ENCODE results near the gene EIF2B4.
A peak's percentile ranks its signal among the peaks of the same experiment; 100 is the strongest.

The EIF2B4 gene

GRCh38 chr2:27380626-27381545 lies 10.7 kb upstream of the EIF2B4 start, which contains the start of gene ZNF513 (continued):
- TF ChIP-seq ZSCAN30 (tag by site-specific recombination; IDR thresholded peaks at IDR 0.05) (0 out of 2 replicates have a peak, but pooled peaks have one; percentile 37), ZNF132 (tag by site-specific recombination; IDR thresholded peaks at IDR 0.05; ENCODE audit: borderline replicate concordance) (no peak), ZNF513 (tag by site-specific recombination; IDR thresholded peaks at IDR 0.05) (no peak), ZNF121 (tag by site-specific recombination; IDR thresholded peaks at IDR 0.05) (no peak), GFI1B (tag by site-specific recombination; IDR thresholded peaks at IDR 0.05) (no peak), PRDM1 (tag by site-specific recombination; IDR thresholded peaks at IDR 0.05) (no peak), ZNF529 (tag by site-specific recombination; IDR thresholded peaks at IDR 0.05; ENCODE audit: insufficient replicate concordance) (no peak), ZNF473 (tag by site-specific recombination; IDR thresholded peaks at IDR 0.05) (no peak), AEBP2 (tag by site-specific recombination; IDR thresholded peaks at IDR 0.05; ENCODE audit: borderline replicate concordance) (no peak), ZNF629 (tag by site-specific recombination; IDR thresholded peaks at IDR 0.05) (peak; percentile 64), ZNF548 (tag by site-specific recombination; IDR thresholded peaks at IDR 0.05) (no peak), ZNF398 (tag by site-specific recombination; IDR thresholded peaks at IDR 0.05) (no peak), KLF1 (tag by site-specific recombination; IDR thresholded peaks at IDR 0.05) (no peak), SP2 (tag by site-specific recombination; IDR thresholded peaks at IDR 0.05) (peak; percentile 88), ZNF585B (tag by site-specific recombination; IDR thresholded peaks at IDR 0.05) (no peak), ZNF16 (tag by site-specific recombination; IDR thresholded peaks at IDR 0.05; ENCODE audit: low read depth) (no peak), ZNF248 (tag by site-specific recombination; IDR thresholded peaks at IDR 0.05) (no peak), GLI4 (tag by site-specific recombination; IDR thresholded peaks at IDR 0.05) (no peak), ZNF10 (tag by site-specific recombination; IDR thresholded peaks at IDR 0.05) (no peak), ZNF157 (tag by site-specific recombination; IDR thresholded peaks at IDR 0.05) (no peak), BCL11A (tag by site-specific recombination; IDR thresholded peaks at IDR 0.05; ENCODE audit: low read depth) (peak; percentile 66)
- TF ChIP-seq, protein P1, sequence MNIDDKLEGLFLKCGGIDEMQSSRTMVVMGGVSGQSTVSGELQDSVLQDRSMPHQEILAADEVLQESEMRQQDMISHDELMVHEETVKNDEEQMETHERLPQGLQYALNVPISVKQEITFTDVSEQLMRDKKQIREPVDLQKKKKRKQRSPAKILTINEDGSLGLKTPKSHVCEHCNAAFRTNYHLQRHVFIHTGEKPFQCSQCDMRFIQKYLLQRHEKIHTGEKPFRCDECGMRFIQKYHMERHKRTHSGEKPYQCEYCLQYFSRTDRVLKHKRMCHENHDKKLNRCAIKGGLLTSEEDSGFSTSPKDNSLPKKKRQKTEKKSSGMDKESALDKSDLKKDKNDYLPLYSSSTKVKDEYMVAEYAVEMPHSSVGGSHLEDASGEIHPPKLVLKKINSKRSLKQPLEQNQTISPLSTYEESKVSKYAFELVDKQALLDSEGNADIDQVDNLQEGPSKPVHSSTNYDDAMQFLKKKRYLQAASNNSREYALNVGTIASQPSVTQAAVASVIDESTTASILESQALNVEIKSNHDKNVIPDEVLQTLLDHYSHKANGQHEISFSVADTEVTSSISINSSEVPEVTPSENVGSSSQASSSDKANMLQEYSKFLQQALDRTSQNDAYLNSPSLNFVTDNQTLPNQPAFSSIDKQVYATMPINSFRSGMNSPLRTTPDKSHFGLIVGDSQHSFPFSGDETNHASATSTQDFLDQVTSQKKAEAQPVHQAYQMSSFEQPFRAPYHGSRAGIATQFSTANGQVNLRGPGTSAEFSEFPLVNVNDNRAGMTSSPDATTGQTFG (tag by site-specific recombination; IDR thresholded peaks at IDR 0.05; ENCODE audit: borderline replicate concordance) = no peak

Measured in HEK293 (cell line).